ENCODE results near the gene ZNG1A.
"Not testable (repeated sequence)": the region's sequence is repeated elsewhere in the genome, so short reads cannot be mapped to it uniquely, and the experiment has no call there.

- TF ChIP-seq PPARA (CRISPR knock-in tag; IDR thresholded peaks at IDR 0.05; ENCODE audit: borderline replicate concordance); OSR1 (CRISPR knock-in tag; IDR thresholded peaks at IDR 0.05); RARB (CRISPR knock-in tag; IDR thresholded peaks at IDR 0.05); ZFP30 (CRISPR knock-in tag; IDR thresholded peaks at IDR 0.05); ZFP3 (CRISPR knock-in tag; IDR thresholded peaks at IDR 0.05); POU6F1 (CRISPR knock-in tag; IDR thresholded peaks at IDR 0.05; ENCODE audit: borderline replicate concordance, low read depth); CREB5 (CRISPR knock-in tag; IDR thresholded peaks at IDR 0.05; ENCODE audit: low read depth); ARNTL (CRISPR knock-in tag; IDR thresholded peaks at IDR 0.05; ENCODE audit: borderline replicate concordance, low read depth); CSRNP3 (CRISPR knock-in tag; IDR thresholded peaks at IDR 0.05); CSDC2 (CRISPR knock-in tag; IDR thresholded peaks at IDR 0.05); ISL1 (CRISPR knock-in tag; IDR thresholded peaks at IDR 0.05): not testable (repeated sequence)
Observed at GRCh38 chr9:87860-88259, 91.0 kb downstream of the ZNG1A start.
